Measurements from ENCODE around the gene SPRYD4. TPM values are rescaled to one million over a fixed set of nuclear protein-coding genes. Genes with fewer than 3 reads are reported as not detected.
A peak's percentile ranks its signal among the peaks of the same experiment; 100 is the strongest.

Gene SPRYD4
- total RNA-seq = 1 to 10 TPM; 2.9 to 4.8 (median 3.6) TPM

GRCh38 chr12:56468216-56469006, at the start of gene SPRYD4:
SPRYD4 (plus strand) TSS chr12:56468578; CDS start chr12:56468592, 14 bp downstream.
- Histone ChIP-seq H3K36me3 (no peaks in the 10 kb centered on the region), H3K27ac (peak within 1 kb of the TSS; percentile 90 to 92), H3K9me3 (no peaks in the 10 kb centered on the region), H3K27me3 (no peaks in the 10 kb centered on the region), H3K4me3 (peak within 1 kb of the TSS; percentile 78 to 84 (median 81)), H3K4me1 (peaks cover 0 to 6% of the 10 kb centered on the region in 2 donors)
- TF ChIP-seq POLR2A (IDR thresholded peaks at IDR 0.05) (peak; percentile 96), POLR2AphosphoS5 (IDR thresholded peaks at IDR 0.05) (peak; percentile 97 to 98 (median 98))
- TF ChIP-seq, protein P1, sequence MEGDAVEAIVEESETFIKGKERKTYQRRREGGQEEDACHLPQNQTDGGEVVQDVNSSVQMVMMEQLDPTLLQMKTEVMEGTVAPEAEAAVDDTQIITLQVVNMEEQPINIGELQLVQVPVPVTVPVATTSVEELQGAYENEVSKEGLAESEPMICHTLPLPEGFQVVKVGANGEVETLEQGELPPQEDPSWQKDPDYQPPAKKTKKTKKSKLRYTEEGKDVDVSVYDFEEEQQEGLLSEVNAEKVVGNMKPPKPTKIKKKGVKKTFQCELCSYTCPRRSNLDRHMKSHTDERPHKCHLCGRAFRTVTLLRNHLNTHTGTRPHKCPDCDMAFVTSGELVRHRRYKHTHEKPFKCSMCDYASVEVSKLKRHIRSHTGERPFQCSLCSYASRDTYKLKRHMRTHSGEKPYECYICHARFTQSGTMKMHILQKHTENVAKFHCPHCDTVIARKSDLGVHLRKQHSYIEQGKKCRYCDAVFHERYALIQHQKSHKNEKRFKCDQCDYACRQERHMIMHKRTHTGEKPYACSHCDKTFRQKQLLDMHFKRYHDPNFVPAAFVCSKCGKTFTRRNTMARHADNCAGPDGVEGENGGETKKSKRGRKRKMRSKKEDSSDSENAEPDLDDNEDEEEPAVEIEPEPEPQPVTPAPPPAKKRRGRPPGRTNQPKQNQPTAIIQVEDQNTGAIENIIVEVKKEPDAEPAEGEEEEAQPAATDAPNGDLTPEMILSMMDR (IDR thresholded peaks at IDR 0.05) = peak in 2 of 3 donors; percentile 11 to 15
- intact Hi-C loops (cut with DNase I; ENCODE audit: low total_unique reads) = loop anchor here (2.0 kb wide), 1 partner anchor 350 kb away; the partner anchor contains the start of gene ZC3H10
- DNase-seq (ENCODE audit: low spot score in 2 of 2) = peak; percentile 92 to 93

DNA sequence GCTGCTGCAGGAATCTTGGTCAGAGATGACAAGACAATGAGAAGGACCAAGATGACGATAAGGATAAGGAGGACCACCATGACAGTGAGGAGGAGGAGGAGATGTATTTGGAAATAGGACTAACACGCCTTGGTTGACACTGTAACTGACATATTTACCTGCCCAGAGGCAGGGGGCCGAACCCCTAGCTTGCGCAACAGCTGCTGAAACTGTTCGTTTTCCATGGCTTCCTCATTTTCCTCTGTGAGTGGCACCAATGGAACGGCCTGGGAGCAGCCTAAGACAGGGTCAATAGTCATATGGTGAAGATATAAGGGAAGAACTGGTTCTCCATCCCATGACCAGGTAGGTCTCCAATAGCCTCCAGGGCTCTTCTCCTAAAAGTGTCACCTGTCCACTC, 48.0 kb upstream of the SPRYD4 start:
- Histone ChIP-seq H3K27ac (no peak overlapping the region), H3K9me3 (no peaks in the 10 kb centered on the region), H3K27me3 (no peaks in the 10 kb centered on the region), H3K4me3 (no peak overlapping the region), H3K4me1 (no peaks in the 10 kb centered on the region), H3K36me3 (no peaks in the 10 kb centered on the region)
- DNase-seq (ENCODE audit: low spot score in 2 of 2) = no peak
- TF ChIP-seq, protein P1 (IDR thresholded peaks at IDR 0.05) = no peak
- TF ChIP-seq POLR2AphosphoS5 (IDR thresholded peaks at IDR 0.05) (no peak), POLR2A (IDR thresholded peaks at IDR 0.05) (no peak)
- intact Hi-C loops (cut with DNase I; ENCODE audit: low total_unique reads) = no loop called here

DNA sequence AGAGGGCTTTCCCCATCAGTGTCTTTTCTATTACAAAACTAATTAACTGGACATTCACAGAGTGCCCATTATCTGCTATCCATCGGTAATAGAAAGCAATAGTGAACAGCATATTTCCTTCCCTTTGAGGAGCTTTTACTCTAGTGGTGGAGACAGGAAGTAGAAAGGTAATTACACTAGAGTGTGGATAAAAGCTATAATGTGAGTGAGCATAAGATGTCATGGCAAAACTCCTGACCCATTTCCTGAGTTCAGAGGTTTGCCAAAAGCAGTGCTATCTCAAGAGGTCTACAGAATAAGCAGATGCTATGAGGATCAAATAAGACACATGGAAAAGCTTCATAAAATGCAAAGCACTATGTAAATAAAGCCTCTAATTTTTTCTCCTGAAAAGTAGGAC, 43.2 kb upstream of the SPRYD4 start:
- TF ChIP-seq, protein P1 (IDR thresholded peaks at IDR 0.05) = no peak
- TF ChIP-seq POLR2AphosphoS5 (IDR thresholded peaks at IDR 0.05) (no peak), POLR2A (IDR thresholded peaks at IDR 0.05) (no peak)
- intact Hi-C loops (cut with DNase I; ENCODE audit: low total_unique reads) = no loop called here
- no peaks in the 10 kb centered on the region for H3K9me3 ChIP-seq
- no peak for DNase-seq (ENCODE audit: low spot score in 2 of 2)
- no peaks in the 10 kb centered on the region for H3K4me1 ChIP-seq
- no peak overlapping the region for H3K27ac ChIP-seq
- H3K27me3 ChIP-seq = no peaks in the 10 kb centered on the region
- no peak overlapping the region for H3K4me3 ChIP-seq
- H3K36me3 ChIP-seq = no peaks in the 10 kb centered on the region

- no peaks in the 10 kb centered on the region for H3K36me3 ChIP-seq
- intact Hi-C loops (cut with DNase I; ENCODE audit: low total_unique reads) = no loop called here
- H3K27ac ChIP-seq = no peak overlapping the region
- no peaks in the 10 kb centered on the region for H3K4me1 ChIP-seq
- TF ChIP-seq, protein P1 (IDR thresholded peaks at IDR 0.05) = no peak
- no peak for TF ChIP-seq POLR2AphosphoS5 (IDR thresholded peaks at IDR 0.05)
- TF ChIP-seq POLR2A (IDR thresholded peaks at IDR 0.05) = no peak
- no peak overlapping the region for H3K4me3 ChIP-seq
- no peaks in the 10 kb centered on the region for H3K27me3 ChIP-seq
- no peaks in the 10 kb centered on the region for H3K9me3 ChIP-seq
- DNase-seq (ENCODE audit: low spot score in 2 of 2) = no peak
Observed at GRCh38 chr12:56425940-56426438, 42.4 kb upstream of the SPRYD4 start.

DNA sequence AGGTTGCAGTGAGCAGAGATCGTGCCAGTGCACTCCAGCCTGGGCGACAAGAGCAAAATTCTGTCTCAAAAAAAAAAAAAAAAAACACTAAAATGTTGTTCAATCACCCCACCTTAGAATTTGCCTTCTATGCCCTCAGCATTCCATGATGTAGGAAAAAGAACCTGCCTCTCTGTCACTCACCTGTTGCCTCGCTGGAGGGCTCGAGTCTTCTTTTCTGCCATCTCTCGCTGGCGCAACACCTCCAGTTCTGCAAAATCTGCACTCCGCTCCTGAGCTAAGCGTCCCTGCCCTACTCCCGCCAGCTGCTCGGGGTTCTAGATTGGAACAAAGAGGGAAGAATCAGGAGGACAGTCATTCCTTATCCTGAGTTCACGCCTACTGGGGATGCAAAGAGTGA, 37.1 kb upstream of the SPRYD4 start:
- intact Hi-C loops (cut with DNase I; ENCODE audit: low total_unique reads) = no loop called here
- Histone ChIP-seq H3K4me3 (no peak overlapping the region), H3K4me1 (no peaks in the 10 kb centered on the region), H3K27ac (no peak overlapping the region), H3K27me3 (no peaks in the 10 kb centered on the region), H3K36me3 (no peaks in the 10 kb centered on the region), H3K9me3 (no peaks in the 10 kb centered on the region)
- DNase-seq (ENCODE audit: low spot score in 2 of 2) = no peak
- TF ChIP-seq POLR2A (IDR thresholded peaks at IDR 0.05) (no peak), POLR2AphosphoS5 (IDR thresholded peaks at IDR 0.05) (no peak)
- TF ChIP-seq, protein P1 (IDR thresholded peaks at IDR 0.05) = no peak
